ENCODE measurements around the gene SPIRE1.

- TF ChIP-seq CTCF (IDR thresholded peaks at IDR 0.05; ENCODE audit: borderline replicate concordance, extremely low read depth, low read length, poor library complexity, severe bottlenecking) (no peak), EZH2 (IDR thresholded peaks at IDR 0.05; ENCODE audit: borderline replicate concordance, low read depth, low read length, severe bottlenecking) (no peak)
Measured at GRCh38 chr18:12410081-12410481, 247.8 kb downstream of the SPIRE1 start.
